HEK293T (cell line): ENCODE results near the gene HCFC2.

Source experiments
- BHLHE40 ChIP-seq: fragments of 450-650 bp; IDR thresholded peaks from 2 replicates; pipeline ENCODE4 v1.6.1; 2016; ENCODE audit warnings: mild to moderate bottlenecking, moderate library complexity, borderline replicate concordance
- CTBP1 ChIP-seq: fragments of 450-650 bp; IDR thresholded peaks from 2 replicates; pipeline ENCODE4 v1.6.1; 2016; ENCODE audit warnings: borderline replicate concordance
- ELF4 ChIP-seq: fragments of 450-650 bp; IDR thresholded peaks from 2 replicates; pipeline ENCODE4 v1.6.1; 2017; ENCODE audit warnings: antibody characterized with exemption
- FOXK2 ChIP-seq: fragments of 450-650 bp; IDR thresholded peaks from 2 replicates; pipeline ENCODE4 v1.6.1; 2016; ENCODE audit warnings: mild to moderate bottlenecking
- FOXM1 ChIP-seq: fragments of 450-650 bp; IDR thresholded peaks from 2 replicates; pipeline ENCODE4 v1.6.1; 2017; ENCODE audit warnings: mild to moderate bottlenecking, borderline replicate concordance
- HDGF ChIP-seq: fragments of 450-650 bp; IDR thresholded peaks from 2 replicates; pipeline ENCODE4 v1.6.1; 2017; ENCODE audit warnings: antibody characterized with exemption, borderline replicate concordance
- NFRKB ChIP-seq: fragments of 450-650 bp; IDR thresholded peaks from 2 replicates; pipeline ENCODE4 v1.6.1; 2016; ENCODE audit warnings: mild to moderate bottlenecking, moderate library complexity
- SUZ12 ChIP-seq: fragments of 450-650 bp; IDR thresholded peaks from 2 replicates; pipeline ENCODE4 v1.6.1; 2016; ENCODE audit warnings: mild to moderate bottlenecking

DNA sequence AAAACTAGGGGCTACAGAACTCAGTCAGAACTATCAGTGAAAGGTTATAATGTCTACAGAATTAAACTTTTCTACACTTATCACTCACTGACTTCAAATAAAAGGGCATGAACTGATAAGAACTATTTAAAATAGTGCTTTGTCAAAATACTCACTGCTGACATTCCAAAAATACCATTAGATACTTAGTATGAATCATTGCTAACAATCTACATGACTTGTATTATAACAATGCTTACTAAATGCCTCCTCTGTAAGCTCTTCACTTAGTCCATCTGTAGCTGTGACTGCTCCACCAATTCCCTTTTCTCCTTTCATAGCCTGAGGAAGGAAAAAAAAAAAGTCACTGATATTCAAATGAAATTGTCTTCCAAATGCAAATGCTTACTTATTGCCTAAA lies 56.7 kb downstream of the HCFC2 start:
- TF ChIP-seq FOXK2 (no peak), SUZ12 (no peak), CTBP1 (no peak), BHLHE40 (no peak), ELF4 (no peak), FOXM1 (no peak), NFRKB (no peak), HDGF (no peak)
